Osteoblast (primary cell): Measurements from ENCODE around the gene NUDT3. TPM values are rescaled to one million over a fixed set of nuclear protein-coding genes. Genes with fewer than 3 reads are reported as not detected.

ENCODE experiments used
- DNase-seq: peaks from one replicate; pipeline ENCODE4 v3.0.0; 2011; ENCODE audit warnings: low spot score, mixed read lengths; ENCODE audit not compliant: insufficient read length; ENCODE audit errors: missing footprints
- H2AFZ ChIP-seq: 2 replicates; pipeline ENCODE4 v1.6.0; 2011; ENCODE audit warnings: mild to moderate bottlenecking, low read length
- H3K27ac ChIP-seq: 2 replicates; pipeline ENCODE4 v1.5.1; 2011; ENCODE audit warnings: mild to moderate bottlenecking, low read depth, low read length, moderate library complexity
- H3K27me3 ChIP-seq: 2 replicates; pipeline ENCODE4 v1.6.0; 2012; ENCODE audit warnings: mild to moderate bottlenecking, control low read depth, inconsistent platforms, low read length, moderate library complexity; ENCODE audit not compliant: insufficient read depth
- H3K36me3 ChIP-seq: 2 replicates; pipeline ENCODE4 v1.5.1; 2011; ENCODE audit warnings: mild to moderate bottlenecking, low read length, control low read depth, moderate library complexity; ENCODE audit not compliant: insufficient read depth
- H3K4me1 ChIP-seq: 2 replicates; pipeline ENCODE4 v1.5.1; 2011; ENCODE audit warnings: mild to moderate bottlenecking, low read length, control low read depth, moderate library complexity; ENCODE audit not compliant: insufficient read depth
- H3K4me2 ChIP-seq: 2 replicates; pipeline ENCODE4 v1.6.0; 2011; ENCODE audit warnings: mild to moderate bottlenecking, low read length; ENCODE audit not compliant: insufficient read depth
- H3K4me3 ChIP-seq: fragments of 200-600 bp; sonication (generic); 3 replicates; pipeline ENCODE4 v1.5.1; 2012; ENCODE audit warnings: mild to moderate bottlenecking, low read length, inconsistent platforms; ENCODE audit not compliant: insufficient read depth
- H3K79me2 ChIP-seq: 2 replicates; pipeline ENCODE4 v1.6.0; 2012; ENCODE audit warnings: mild to moderate bottlenecking, low read length, control low read depth, inconsistent platforms; ENCODE audit not compliant: insufficient read depth
- H3K9me3 ChIP-seq: 2 replicates; pipeline ENCODE4 v1.5.1; 2011; ENCODE audit warnings: low read depth, low read length, control low read depth
- H4K20me1 ChIP-seq: 2 replicates; pipeline ENCODE4 v1.6.0; 2012; ENCODE audit warnings: mild to moderate bottlenecking, low read length, control low read depth; ENCODE audit not compliant: insufficient read depth
- total RNA-seq: library from RNA; depleted of rRNA; stranded (reverse); fragments of >200 nt; gene quantifications from 2 replicates; pipeline ENCODE4 v1.2.3, GENCODE V29; 2012
- TF ChIP-seq, protein P1 (sequence below): IDR thresholded peaks from 2 replicates; pipeline ENCODE4 v1.5.1; 2011; ENCODE audit warnings: mild to moderate bottlenecking, low read depth, low read length, moderate library complexity; ENCODE audit errors: extremely low read depth

Gene NUDT3
- total RNA-seq, 1 donor, result 37.6 TPM

GRCh38 chr6:34425132-34425497, 32.6 kb upstream of the NUDT3 start:
- Histone ChIP-seq H3K9me3 (no peaks in the 10 kb centered on the region), H3K4me2 (peak overlapping the region; percentile 96), H3K27me3 (no peaks in the 10 kb centered on the region), H3K4me1 (peaks cover 23% of the 10 kb centered on the region), H2AFZ (peak overlapping the region; percentile 80), H3K79me2 (peaks cover 49% of the 10 kb centered on the region), H3K4me3 (peak overlapping the region; percentile 82), H3K36me3 (peaks cover 46% of the 10 kb centered on the region), H4K20me1 (peaks cover 37% of the 10 kb centered on the region), H3K27ac (peak overlapping the region; percentile 83)
- DNase-seq, result no peak
- TF ChIP-seq, protein P1, sequence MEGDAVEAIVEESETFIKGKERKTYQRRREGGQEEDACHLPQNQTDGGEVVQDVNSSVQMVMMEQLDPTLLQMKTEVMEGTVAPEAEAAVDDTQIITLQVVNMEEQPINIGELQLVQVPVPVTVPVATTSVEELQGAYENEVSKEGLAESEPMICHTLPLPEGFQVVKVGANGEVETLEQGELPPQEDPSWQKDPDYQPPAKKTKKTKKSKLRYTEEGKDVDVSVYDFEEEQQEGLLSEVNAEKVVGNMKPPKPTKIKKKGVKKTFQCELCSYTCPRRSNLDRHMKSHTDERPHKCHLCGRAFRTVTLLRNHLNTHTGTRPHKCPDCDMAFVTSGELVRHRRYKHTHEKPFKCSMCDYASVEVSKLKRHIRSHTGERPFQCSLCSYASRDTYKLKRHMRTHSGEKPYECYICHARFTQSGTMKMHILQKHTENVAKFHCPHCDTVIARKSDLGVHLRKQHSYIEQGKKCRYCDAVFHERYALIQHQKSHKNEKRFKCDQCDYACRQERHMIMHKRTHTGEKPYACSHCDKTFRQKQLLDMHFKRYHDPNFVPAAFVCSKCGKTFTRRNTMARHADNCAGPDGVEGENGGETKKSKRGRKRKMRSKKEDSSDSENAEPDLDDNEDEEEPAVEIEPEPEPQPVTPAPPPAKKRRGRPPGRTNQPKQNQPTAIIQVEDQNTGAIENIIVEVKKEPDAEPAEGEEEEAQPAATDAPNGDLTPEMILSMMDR, result no peak

- peaks cover 39% of the 10 kb centered on the region for H4K20me1 ChIP-seq
- H3K27me3 ChIP-seq, result no peaks in the 10 kb centered on the region
- H3K27ac ChIP-seq, result peak overlapping the region; percentile 83
- H3K4me1 ChIP-seq, result peaks cover 23% of the 10 kb centered on the region
- H2AFZ ChIP-seq, result no peak overlapping the region
- DNase-seq, result no peak
- H3K9me3 ChIP-seq, result no peaks in the 10 kb centered on the region
- H3K4me3 ChIP-seq, result peak overlapping the region; percentile 82
- peaks cover 49% of the 10 kb centered on the region for H3K79me2 ChIP-seq
- peak overlapping the region; percentile 96 for H3K4me2 ChIP-seq
- peaks cover 52% of the 10 kb centered on the region for H3K36me3 ChIP-seq
- TF ChIP-seq, protein P1, result no peak
Observed at GRCh38 chr6:34424200-34425131, 32.0 kb upstream of the NUDT3 start.

GRCh38 chr6:34423254-34423653, 30.8 kb upstream of the NUDT3 start:
- Histone ChIP-seq H3K4me2 (peak overlapping the region; percentile 96), H3K4me1 (peaks cover 23% of the 10 kb centered on the region), H3K4me3 (no peak overlapping the region), H3K27me3 (no peaks in the 10 kb centered on the region), H3K36me3 (peaks cover 63% of the 10 kb centered on the region), H4K20me1 (peaks cover 42% of the 10 kb centered on the region), H3K27ac (no peak overlapping the region), H2AFZ (no peak overlapping the region), H3K79me2 (peaks cover 49% of the 10 kb centered on the region), H3K9me3 (no peaks in the 10 kb centered on the region)
- peak; percentile 74 for DNase-seq
- TF ChIP-seq, protein P1, result no peak

- Histone ChIP-seq H3K4me1 (peaks cover 5% of the 10 kb centered on the region), H3K27me3 (no peaks in the 10 kb centered on the region), H2AFZ (no peak overlapping the region), H3K36me3 (peaks cover 72% of the 10 kb centered on the region), H3K4me2 (no peak overlapping the region), H3K4me3 (no peak overlapping the region), H3K27ac (no peak overlapping the region), H3K9me3 (no peaks in the 10 kb centered on the region), H3K79me2 (peaks cover 24% of the 10 kb centered on the region), H4K20me1 (peaks cover 43% of the 10 kb centered on the region)
- DNase-seq, result no peak
- TF ChIP-seq, protein P1, result no peak
Observed at GRCh38 chr6:34418367-34418766, 25.9 kb upstream of the NUDT3 start.
